GM12878 (cell line): Measurements from ENCODE around the gene KCNN3. TPM values are rescaled to one million over a fixed set of nuclear protein-coding genes. Genes with fewer than 3 reads are reported as not detected.

Source experiments
- BCL3 ChIP-seq: IDR thresholded peaks from 2 replicates; pipeline ENCODE4 v1.6.1; 2011; ENCODE audit warnings: borderline replicate concordance, low read depth, mild to moderate bottlenecking, moderate library complexity, low read length; ENCODE audit not compliant: insufficient read depth, poor library complexity, severe bottlenecking
- BHLHE40 ChIP-seq, 2 experiments: fragments of 450-650 bp in 1 of 2; IDR thresholded peaks; 2 replicates each; pipeline ENCODE4 v1.6.1; 2011 to 2017; ENCODE audit warnings: low read depth in 2 of 2, borderline replicate concordance in 1 of 2, improper control_type of control experiment in 1 of 2, low read length in 1 of 2, mild to moderate bottlenecking in 1 of 2
- CUX1 ChIP-seq: IDR thresholded peaks from 2 replicates; pipeline ENCODE4 v1.6.1; 2012; ENCODE audit warnings: improper control_type of control experiment, low read depth, low read length; ENCODE audit not compliant: insufficient replicate concordance
- EED ChIP-seq: sonication (generic); IDR thresholded peaks from 2 replicates; pipeline ENCODE4 v1.6.1; 2016; ENCODE audit warnings: antibody characterized with exemption, low read depth
- MTA3 ChIP-seq: IDR thresholded peaks from 2 replicates; pipeline ENCODE4 v1.6.1; 2012; ENCODE audit warnings: low read length, inconsistent platforms, borderline replicate concordance
- MXI1 ChIP-seq: fragments of 150-350 bp; IDR thresholded peaks from 2 replicates; pipeline ENCODE4 v1.6.1; 2011; ENCODE audit warnings: low read depth, mild to moderate bottlenecking, inconsistent platforms, low read length, improper control_type of control experiment
- PML ChIP-seq: IDR thresholded peaks from 2 replicates; pipeline ENCODE4 v1.6.1; 2012; ENCODE audit warnings: low read length, inconsistent platforms
- SMARCA5 ChIP-seq: fragments of 450-650 bp; IDR thresholded peaks from 2 replicates; pipeline ENCODE4 v1.6.1; 2017; ENCODE audit warnings: mild to moderate bottlenecking
- SPI1 ChIP-seq: IDR thresholded peaks from 2 replicates; pipeline ENCODE4 v1.6.1; 2011; ENCODE audit warnings: low read depth, mild to moderate bottlenecking, low read length, moderate library complexity, borderline replicate concordance; ENCODE audit not compliant: insufficient read depth
- TCF12 ChIP-seq: IDR thresholded peaks from 2 replicates; pipeline ENCODE4 v1.6.1; 2011; ENCODE audit warnings: low read depth, mild to moderate bottlenecking, low read length
- USF2 ChIP-seq: IDR thresholded peaks from 2 replicates; pipeline ENCODE4 v1.6.1; 2011; ENCODE audit warnings: low read depth, low read length, improper control_type of control experiment, borderline replicate concordance
- ZNF687 ChIP-seq: fragments of 450-650 bp; IDR thresholded peaks from 2 replicates; pipeline ENCODE4 v1.6.1; 2017; ENCODE audit warnings: mild to moderate bottlenecking, moderate library complexity
- polyA plus RNA-seq, 11 experiments: library from polyadenylated mRNA; depleted of rRNA in 4 of 11; unstranded in 6 of 11; stranded (reverse) in 5 of 11; fragments of >200 nt; fragmentation: Nextera tagmentation in 4 of 11; fragmentation: Illumina TruSeq in 1 of 11; extraction: Ambion mirVana in 4 of 11; extraction: Trizol in 1 of 11; gene quantifications; 1 replicate in 1 of 11; 2 replicates in 10 of 11; pipeline versions ENCODE4 v1.2.1 to v1.2.3, GENCODE V29; 2011 to 2016; ENCODE audit warnings: inconsistent platforms in 2 of 11, missing spikeins in 2 of 11, low read depth in 1 of 11
- total RNA-seq, 4 experiments: library from RNA; depleted of rRNA in 3 of 4; stranded (reverse); fragments of >200 nt in 3 of 4; fragmentation: Illumina TruSeq in 1 of 4; extraction: Trizol in 1 of 4; gene quantifications; 2 replicates each; pipeline versions ENCODE4 v1.2.1 to v1.2.3, GENCODE V29; 2013 to 2021

Gene KCNN3
- total and polyA plus RNA-seq, 10 of the 15 experiments (the other 5 are each of a cell fraction or from before 2014, with no cell fraction given): 3.5 to 26.4 (median 14.9) TPM

GRCh38 chr1:154863315-154864174, 6.5 kb downstream of the KCNN3 start (continued):
- no peak for TF ChIP-seq CUX1
- peak; percentile 14; the same call in 1 of the 2 replicates for TF ChIP-seq SMARCA5
- TF ChIP-seq BHLHE40 (IDR thresholded peaks at IDR 0.05; ENCODE audit: borderline replicate concordance in 1 of 2, low read depth in 2 of 2, low read length in 1 of 2): peak in 1 of 2 experiments; percentile 60; a peak in 1 of 4 replicates
- peak; percentile 57; the same call in 1 of the 2 replicates for TF ChIP-seq MXI1
- no peak for TF ChIP-seq PML
- peak; percentile 32 for TF ChIP-seq BCL3
- no peak for TF ChIP-seq MTA3
- TF ChIP-seq ZNF687: peak; percentile 81
- peak; percentile 72; the same call in 1 of the 2 replicates for TF ChIP-seq TCF12
- TF ChIP-seq EED: peak; percentile 94
- peak; percentile 63; the same call in 1 of the 2 replicates for TF ChIP-seq SPI1
- TF ChIP-seq USF2: no peak
